ENCODE results near the gene PLD4. TPM values are rescaled to one million over a fixed set of nuclear protein-coding genes. Genes with fewer than 3 reads are reported as not detected.

Gene PLD4
- polyA plus RNA-seq, 4 donors, result 1.7 to 4.3 (median 3.6) TPM

DNA sequence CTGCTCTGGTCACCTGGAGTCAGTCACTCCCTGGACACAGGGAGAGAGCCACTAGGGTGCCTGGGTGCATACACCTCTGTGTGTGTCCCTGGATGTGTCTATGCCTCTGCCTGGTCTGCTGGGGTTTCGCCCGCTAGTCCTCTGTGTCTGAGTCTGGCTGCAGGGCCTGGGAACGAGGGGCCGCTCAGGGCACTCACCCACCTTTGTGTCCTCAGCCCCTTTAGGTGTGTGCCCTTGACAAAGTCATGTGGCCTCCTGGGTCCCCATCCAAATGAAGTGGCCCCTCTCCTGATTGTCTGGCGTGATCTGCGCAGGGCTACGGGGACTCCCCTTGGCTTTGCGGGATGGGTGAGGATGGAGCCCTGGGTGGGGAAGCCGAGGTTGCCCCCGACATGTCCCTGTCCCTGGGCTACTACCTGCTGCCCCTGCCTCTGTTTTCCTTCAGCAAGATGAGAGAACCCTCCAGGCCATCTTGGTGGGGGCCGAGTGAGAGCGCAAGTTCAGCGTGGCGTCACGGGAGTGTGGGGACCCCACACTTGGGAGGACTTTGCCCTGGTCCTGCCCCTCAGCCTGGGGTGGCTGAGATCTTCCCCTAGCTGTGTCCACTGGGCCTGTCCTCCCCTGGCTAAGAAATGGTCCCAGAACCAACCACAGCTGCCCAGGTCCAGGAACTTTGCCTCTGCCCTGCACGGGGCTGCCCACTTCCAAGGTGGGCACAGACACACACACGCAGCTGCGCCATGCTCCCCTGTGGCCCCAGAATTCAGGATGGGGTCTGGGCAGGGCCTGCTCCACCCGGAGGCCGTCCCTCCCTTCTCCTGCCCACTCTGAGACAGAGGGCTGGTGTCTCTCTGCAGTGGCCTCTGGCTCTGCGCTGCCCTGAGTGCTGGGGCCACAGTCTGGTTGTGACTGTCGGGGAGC, 56.2 kb downstream of the PLD4 start:
- no peak for DNase-seq (ENCODE audit: low read depth in 4 of 4, low spot score in 3 of 4)

GRCh38 chr14:104981699-104982541, 57.2 kb downstream of the PLD4 start:
- DNase-seq (ENCODE audit: low read depth in 4 of 4, low spot score in 3 of 4), result no peak

DNA sequence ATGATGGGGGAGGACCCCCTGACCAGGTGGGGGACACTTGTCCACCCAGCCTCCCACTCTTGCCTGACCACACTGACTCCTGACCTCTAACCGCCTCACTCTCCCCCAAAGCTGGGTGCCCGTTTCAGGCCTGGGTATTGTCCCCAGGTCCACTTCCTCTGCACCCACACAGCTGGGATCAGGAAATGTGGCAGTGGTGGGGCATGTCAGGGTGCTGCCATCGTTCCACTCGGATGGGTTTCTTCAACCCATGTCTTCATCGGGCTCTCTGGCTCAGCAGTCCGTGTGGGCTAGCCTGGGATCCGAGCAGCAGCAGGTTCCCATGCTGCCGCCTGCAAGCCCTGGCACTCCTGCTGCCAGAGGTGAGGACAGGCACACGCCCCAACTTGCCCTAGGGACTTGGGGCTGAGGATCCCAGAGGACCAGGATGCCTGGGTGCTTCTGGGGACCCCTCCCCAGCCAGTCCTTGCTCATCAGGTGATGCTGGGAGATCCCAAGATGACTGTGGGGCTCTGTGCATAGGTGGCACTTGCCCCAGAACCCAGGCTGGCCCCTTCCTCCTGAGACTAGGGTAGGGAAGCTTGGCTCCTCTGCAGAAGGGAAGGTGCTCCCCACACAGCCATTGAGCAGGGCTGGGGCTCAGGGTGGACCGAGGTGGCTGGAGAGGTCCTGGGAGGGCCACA, 58.0 kb downstream of the PLD4 start:
- DNase-seq (ENCODE audit: low read depth in 4 of 4, low spot score in 3 of 4), result no peak

Other genes starting within 250 kb of the PLD4 start
- 10 to 100 TPM; 44.6 to 69.0 (median 49.9) TPM for gene INF2, start 235.3 kb upstream of the PLD4 start, polyA plus RNA-seq (ENCODE audit: insufficient read length in 4 of 4)
- gene ADSS1, start 200.7 kb upstream of the PLD4 start, polyA plus RNA-seq (ENCODE audit: insufficient read length in 4 of 4), result 10 to 100 TPM; 14.5 to 18.5 (median 17.3) TPM
- 100 to 1,000 TPM in 1 of 4 donors, 10 to 100 TPM in 3; 49.7 to 103 (median 58.3) TPM for gene SIVA1, start 171.7 kb upstream of the PLD4 start, polyA plus RNA-seq (ENCODE audit: insufficient read length in 4 of 4)
- gene AKT1, start 129.1 kb upstream of the PLD4 start, polyA plus RNA-seq (ENCODE audit: insufficient read length in 4 of 4), result 100 to 1,000 TPM; 108 to 135 (median 113) TPM
- 1 to 10 TPM; 4.3 to 5.4 (median 4.8) TPM for gene ZBTB42, start 123.8 kb upstream of the PLD4 start, polyA plus RNA-seq (ENCODE audit: insufficient read length in 4 of 4)
- gene CEP170B, start 59.6 kb upstream of the PLD4 start, polyA plus RNA-seq (ENCODE audit: insufficient read length in 4 of 4), result 10 to 100 TPM; 10.9 to 16.3 (median 13.5) TPM
- 1 to 10 TPM; 1.3 to 2.1 (median 1.8) TPM for gene AHNAK2, start 53.5 kb downstream of the PLD4 start, polyA plus RNA-seq (ENCODE audit: insufficient read length in 4 of 4)
- gene CLBA1, start 60.9 kb downstream of the PLD4 start, polyA plus RNA-seq (ENCODE audit: insufficient read length in 4 of 4), result 10 to 100 TPM; 22.6 to 30.7 (median 25.1) TPM
- gene CDCA4, start 96.2 kb downstream of the PLD4 start, polyA plus RNA-seq (ENCODE audit: insufficient read length in 4 of 4), result 10 to 100 TPM; 18.3 to 22.4 (median 21.1) TPM
- under 1 TPM; 0.39 to 0.70 (median 0.49) TPM for gene GPR132, start 140.6 kb downstream of the PLD4 start, polyA plus RNA-seq (ENCODE audit: insufficient read length in 4 of 4)
- gene JAG2, start 243.9 kb downstream of the PLD4 start, polyA plus RNA-seq (ENCODE audit: insufficient read length in 4 of 4), result 10 to 100 TPM in 1 of 4 donors, 1 to 10 TPM in 3; 7.3 to 11.7 (median 9.5) TPM

Data from right renal pelvis (tissue), 4 donors.